G401 (cell line): ENCODE results near the gene SLC10A7. TPM values are rescaled to one million over a fixed set of nuclear protein-coding genes. Genes with fewer than 3 reads are reported as not detected.

Experiments
- DNase-seq: peaks from one replicate; pipeline ENCODE4 v3.0.0-alpha.2; 2015; ENCODE audit warnings: low spot score
- in situ Hi-C: cut with HindIII; loops from 2 replicates; pipeline ENCODE4 v1.10.0; 2016; ENCODE audit warnings: low sequenced_read_pairs, mixed read lengths
- total RNA-seq: library from RNA; depleted of rRNA; stranded (reverse); fragments of >200 nt; shearing (Covaris generic); gene quantifications from 2 replicates; pipeline ENCODE4 v1.2.3, GENCODE V29; 2014

Gene SLC10A7
- total RNA-seq, 1 experiment from 2014 or later, result 10.5 TPM

- DNase-seq, result no peak
- in situ Hi-C loops, result no loop called here
These were observed 21.5 kb downstream of the SLC10A7 start for GRCh38 chr4:146500216-146500615.

DNA sequence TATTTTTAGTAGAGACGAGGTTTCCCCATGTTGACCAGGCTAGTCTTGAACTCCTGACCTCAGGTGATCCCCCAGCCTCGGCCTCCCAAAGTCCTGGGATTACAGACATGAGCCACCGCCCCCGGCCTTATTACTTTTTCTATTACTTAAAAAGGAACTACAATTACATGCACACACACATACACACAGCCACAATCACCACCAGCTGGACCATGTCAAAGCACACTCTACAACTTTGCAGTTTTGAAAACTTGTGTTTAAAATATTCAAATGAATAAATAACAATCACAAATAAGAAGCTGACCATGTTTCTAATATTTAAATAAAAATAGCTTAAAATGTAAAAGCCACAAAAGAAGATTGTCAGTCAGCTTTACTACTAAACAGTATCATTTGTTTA is 23.4 kb downstream of the SLC10A7 start:
- no peak for DNase-seq
- in situ Hi-C loops, result no loop called here

GRCh38 chr4:146495269-146495668 is 26.5 kb downstream of the SLC10A7 start:
- DNase-seq, result no peak
- in situ Hi-C loops, result no loop called here

DNA sequence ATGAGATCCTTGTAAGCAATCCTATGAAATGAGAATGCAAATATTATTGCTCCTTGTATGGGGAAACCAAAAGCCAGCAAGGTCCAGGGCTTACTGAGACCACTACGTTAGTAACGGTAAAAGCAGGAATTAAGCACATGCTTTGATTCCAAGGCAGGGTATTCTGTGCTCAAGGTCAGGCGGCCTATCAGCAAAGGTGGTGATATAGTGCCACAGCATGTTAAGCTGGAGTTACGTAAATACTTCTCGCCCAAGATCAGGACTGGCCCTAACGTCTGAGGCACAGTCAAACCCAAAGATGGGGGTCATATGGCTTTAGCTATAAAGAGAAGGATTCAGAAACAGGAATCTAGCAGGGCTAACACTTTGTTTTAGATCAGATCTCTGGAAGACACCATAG is 27.6 kb downstream of the SLC10A7 start:
- in situ Hi-C loops, result no loop called here
- DNase-seq, result no peak

DNA sequence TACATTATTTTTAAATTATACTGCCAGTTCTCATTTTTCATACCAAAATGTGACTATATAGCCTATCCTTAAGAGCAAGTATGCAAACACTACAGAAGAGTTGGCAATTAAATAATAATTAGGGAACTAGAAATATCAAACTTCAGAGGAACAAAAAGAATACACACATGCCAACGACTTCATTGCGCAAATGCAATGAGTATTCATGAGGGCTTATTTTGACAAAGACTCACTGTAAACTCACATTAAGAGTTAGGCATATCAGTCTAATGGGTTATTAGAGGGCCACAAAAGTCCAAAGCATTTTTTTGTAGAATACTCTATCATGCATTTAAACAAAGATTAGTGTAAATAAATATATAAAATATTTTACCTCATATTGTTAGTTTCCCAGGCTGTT is 31.6 kb downstream of the SLC10A7 start:
- in situ Hi-C loops, result no loop called here
- DNase-seq, result no peak

- no peak for DNase-seq
- in situ Hi-C loops, result no loop called here
These were observed 33.1 kb downstream of the SLC10A7 start for GRCh38 chr4:146488495-146489174.

- no peak for DNase-seq
- in situ Hi-C loops, result no loop called here
These were observed 35.2 kb downstream of the SLC10A7 start for GRCh38 chr4:146486565-146486964.

- no peak for DNase-seq
- in situ Hi-C loops, result no loop called here
These were observed 35.8 kb downstream of the SLC10A7 start for GRCh38 chr4:146485968-146486367.

DNA sequence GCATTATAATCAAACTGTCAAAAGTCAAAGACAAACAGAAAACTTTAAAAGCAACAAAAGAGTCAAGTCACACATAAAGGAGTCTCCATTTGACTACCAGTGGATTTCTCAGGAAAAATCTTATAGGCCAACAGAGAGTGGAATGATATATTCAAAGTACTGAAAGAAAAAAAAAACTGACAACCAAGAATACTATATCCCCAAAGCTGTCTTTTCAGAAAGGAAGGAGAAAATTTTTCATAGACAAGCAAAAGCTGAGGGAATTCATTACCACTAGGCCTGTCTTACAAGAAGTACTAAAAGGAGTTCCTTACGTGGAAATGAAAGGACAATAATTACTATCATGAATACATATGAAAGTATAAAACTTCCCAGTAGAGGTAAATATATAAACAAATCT is 39.0 kb downstream of the SLC10A7 start:
- DNase-seq, result no peak
- in situ Hi-C loops, result no loop called here

DNA sequence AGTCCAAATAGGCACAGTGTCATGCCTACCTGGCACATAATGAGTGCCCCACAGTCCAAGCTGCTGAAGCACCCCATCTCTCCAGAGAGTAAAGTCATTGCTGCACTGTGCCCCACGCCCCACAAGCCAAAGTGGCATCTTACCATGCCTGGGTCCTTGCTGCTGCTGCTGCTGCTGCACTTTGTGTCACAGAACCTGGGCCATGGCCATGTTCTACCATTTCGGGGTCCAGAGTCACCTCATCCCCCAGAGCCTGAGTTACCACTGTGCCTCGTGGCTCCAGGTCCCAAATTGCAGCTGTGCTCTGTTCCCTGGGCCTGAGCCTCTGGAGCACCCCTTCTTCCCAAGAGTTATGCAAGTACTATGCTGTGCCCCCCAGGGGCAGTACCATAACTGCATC is 40.5 kb downstream of the SLC10A7 start:
- no peak for DNase-seq
- in situ Hi-C loops, result no loop called here

GRCh38 chr4:146478009-146478408 is 43.7 kb downstream of the SLC10A7 start:
- in situ Hi-C loops, result no loop called here
- no peak for DNase-seq

- in situ Hi-C loops, result no loop called here
- DNase-seq, result no peak
These were observed 44.7 kb downstream of the SLC10A7 start for GRCh38 chr4:146477054-146477453.

DNA sequence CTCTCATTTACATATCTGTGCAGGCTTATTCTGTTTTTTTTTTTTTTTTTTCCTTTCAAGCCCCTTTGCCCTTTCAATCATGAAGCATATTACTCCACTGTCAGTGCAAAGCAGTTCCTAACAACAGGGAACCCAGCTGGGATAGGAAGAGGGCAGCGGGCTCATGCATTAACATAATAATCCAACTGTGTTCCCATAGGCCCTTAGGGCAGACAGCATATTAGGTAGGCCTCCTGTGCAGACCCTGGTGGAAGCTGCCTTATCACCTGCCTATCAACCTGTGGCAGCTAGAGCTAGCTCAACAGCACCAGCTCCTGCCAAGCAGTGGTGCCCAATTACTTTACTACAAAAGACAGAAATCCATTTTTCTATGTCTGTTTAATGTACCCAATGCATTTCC is 49.3 kb downstream of the SLC10A7 start:
- in situ Hi-C loops, result no loop called here
- no peak for DNase-seq

DNA sequence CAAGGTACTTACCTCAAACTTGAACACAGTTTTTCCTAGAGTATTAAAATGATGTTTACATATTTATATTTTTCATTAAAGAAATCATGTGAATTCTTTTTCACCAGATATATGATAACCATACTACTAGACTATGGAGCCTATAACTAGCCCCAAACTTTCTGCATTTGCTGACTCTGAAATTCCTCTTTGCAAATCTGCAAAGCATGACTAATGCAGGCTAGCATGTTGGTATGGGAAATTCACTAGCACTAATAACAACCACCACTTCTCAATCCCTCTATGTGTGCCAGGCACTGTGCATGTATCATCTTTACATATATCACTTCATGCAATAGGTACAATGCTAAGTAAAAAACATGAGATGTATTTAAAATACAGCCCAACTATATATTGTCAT is 51.1 kb downstream of the SLC10A7 start:
- no peak for DNase-seq
- in situ Hi-C loops, result no loop called here

GRCh38 chr4:146469022-146469421 is 52.7 kb downstream of the SLC10A7 start:
- in situ Hi-C loops, result no loop called here
- DNase-seq, result no peak

DNA sequence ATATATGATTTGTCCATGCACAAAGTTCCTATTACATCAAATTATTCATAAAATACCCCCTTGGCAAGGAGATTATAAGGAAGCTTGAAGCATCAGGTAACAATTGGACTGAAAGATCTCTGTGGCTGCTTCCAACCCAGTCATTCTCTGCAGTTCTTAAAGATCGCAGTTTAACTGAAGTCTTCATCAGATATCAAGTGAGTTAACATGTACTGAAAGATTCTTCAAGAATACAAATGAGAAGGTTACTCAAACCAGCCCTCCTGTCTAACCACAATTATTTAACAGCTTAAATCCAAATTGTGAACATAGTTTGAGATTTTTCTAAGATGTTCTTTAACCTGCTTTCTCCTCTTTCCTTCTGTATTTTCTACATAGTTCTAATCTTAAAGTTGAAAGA is 56.1 kb downstream of the SLC10A7 start:
- DNase-seq, result no peak
- in situ Hi-C loops, result no loop called here

- DNase-seq, result no peak
- in situ Hi-C loops, result no loop called here
These were observed 59.5 kb downstream of the SLC10A7 start for GRCh38 chr4:146462251-146462650.

- no peak for DNase-seq
- in situ Hi-C loops, result no loop called here
These were observed 63.1 kb downstream of the SLC10A7 start for GRCh38 chr4:146458594-146458993.

DNA sequence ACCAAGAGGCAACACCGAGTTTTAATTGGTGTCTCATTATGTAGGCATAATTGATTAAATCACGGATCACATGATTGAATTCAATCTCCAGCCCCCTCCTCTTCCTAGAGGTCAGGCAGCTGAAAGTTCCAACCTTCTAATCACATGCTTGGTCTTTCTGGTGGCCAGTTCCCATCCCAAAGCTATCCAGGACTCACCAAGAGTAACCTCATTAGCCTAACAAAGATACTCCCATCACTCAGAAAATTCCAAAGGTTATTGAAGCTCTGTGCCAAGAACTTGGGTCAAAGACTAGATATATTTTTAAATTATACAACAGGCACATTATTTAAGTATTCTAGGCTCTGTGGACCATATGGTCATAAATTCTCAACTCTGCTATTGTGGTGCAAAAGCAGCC is 65.1 kb downstream of the SLC10A7 start:
- in situ Hi-C loops, result no loop called here
- DNase-seq, result no peak

GRCh38 chr4:146453181-146453807 is 68.4 kb downstream of the SLC10A7 start:
- in situ Hi-C loops, result no loop called here
- no peak for DNase-seq

GRCh38 chr4:146450524-146450923 is 71.2 kb downstream of the SLC10A7 start:
- in situ Hi-C loops, result no loop called here
- DNase-seq, result no peak
